HG03460 (cell line): ENCODE measurements around the gene VSTM2B.

Experiments
- ATAC-seq: cut with Tn5 transposase; IDR thresholded peaks from one replicate; pipeline ENCODE4 v1.9.1; 2021; ENCODE audit not compliant: unreplicated experiment

Gene VSTM2B

GRCh38 chr19:29563486-29564101 lies 37.8 kb downstream of the VSTM2B start:
- ATAC-seq, result no peak

- ATAC-seq, result no peak
Observed at GRCh38 chr19:29564574-29565005, 38.8 kb downstream of the VSTM2B start.

- ATAC-seq, result no peak
Observed at GRCh38 chr19:29565171-29565570, 39.4 kb downstream of the VSTM2B start.

- no peak for ATAC-seq
Observed at GRCh38 chr19:29566496-29567054, 40.8 kb downstream of the VSTM2B start.

- ATAC-seq, result no peak
Observed at GRCh38 chr19:29567366-29567915, 41.6 kb downstream of the VSTM2B start.

GRCh38 chr19:29568036-29569025 lies 42.5 kb downstream of the VSTM2B start:
- ATAC-seq, result no peak

GRCh38 chr19:29569038-29569911 lies 43.5 kb downstream of the VSTM2B start:
- no peak for ATAC-seq

GRCh38 chr19:29571181-29571580 lies 45.4 kb downstream of the VSTM2B start:
- no peak for ATAC-seq

GRCh38 chr19:29573486-29573885 lies 47.7 kb downstream of the VSTM2B start:
- no peak for ATAC-seq

GRCh38 chr19:29574510-29574909 lies 48.7 kb downstream of the VSTM2B start:
- no peak for ATAC-seq

GRCh38 chr19:29576046-29576606 lies 50.3 kb downstream of the VSTM2B start:
- no peak for ATAC-seq

GRCh38 chr19:29576761-29577648 lies 51.2 kb downstream of the VSTM2B start:
- ATAC-seq, result peak; percentile 61

- no peak for ATAC-seq
Observed at GRCh38 chr19:29577649-29577963, 51.8 kb downstream of the VSTM2B start.

- ATAC-seq, result no peak
Observed at GRCh38 chr19:29578349-29578748, 52.6 kb downstream of the VSTM2B start.

GRCh38 chr19:29579308-29579910 lies 53.6 kb downstream of the VSTM2B start:
- ATAC-seq, result no peak

- no peak for ATAC-seq
Observed at GRCh38 chr19:29581398-29581797, 55.6 kb downstream of the VSTM2B start.

- ATAC-seq, result no peak
Observed at GRCh38 chr19:29583196-29583999, 57.6 kb downstream of the VSTM2B start.

- ATAC-seq, result no peak
Observed at GRCh38 chr19:29586401-29586800, 60.6 kb downstream of the VSTM2B start.
